ENCODE results near the gene BRINP2. TPM values are rescaled to one million over a fixed set of nuclear protein-coding genes. Genes with fewer than 3 reads are reported as not detected.
"Not testable (repeated sequence)": the region's sequence is repeated elsewhere in the genome, so short reads cannot be mapped to it uniquely, and the experiment has no call there.

BRINP2 gene
- total RNA-seq, 2 experiments from 2014 or later: not detected

GRCh38 chr1:177301425-177302124 lies 130.8 kb downstream of the BRINP2 start:
- Mint-ChIP-seq H3K27ac (no peak overlapping the region), H3K9me3 (peaks cover 3% of the 10 kb centered on the region), H3K36me3 (no peaks in the 10 kb centered on the region), H3K4me3 (no peak overlapping the region), H3K4me1 (no peaks in the 10 kb centered on the region), H3K27me3 (peaks cover 9% of the 10 kb centered on the region)
- no peak for DNase-seq

GRCh38 chr1:177302357-177303044 lies 131.7 kb downstream of the BRINP2 start:
- H3K4me3 Mint-ChIP-seq: no peak overlapping the region
- H3K36me3 Mint-ChIP-seq: no peaks in the 10 kb centered on the region
- no peaks in the 10 kb centered on the region for H3K4me1 Mint-ChIP-seq
- peaks cover 3% of the 10 kb centered on the region for H3K9me3 Mint-ChIP-seq
- H3K27me3 Mint-ChIP-seq: peaks cover 17% of the 10 kb centered on the region
- no peak overlapping the region for H3K27ac Mint-ChIP-seq
- DNase-seq: no peak

DNA sequence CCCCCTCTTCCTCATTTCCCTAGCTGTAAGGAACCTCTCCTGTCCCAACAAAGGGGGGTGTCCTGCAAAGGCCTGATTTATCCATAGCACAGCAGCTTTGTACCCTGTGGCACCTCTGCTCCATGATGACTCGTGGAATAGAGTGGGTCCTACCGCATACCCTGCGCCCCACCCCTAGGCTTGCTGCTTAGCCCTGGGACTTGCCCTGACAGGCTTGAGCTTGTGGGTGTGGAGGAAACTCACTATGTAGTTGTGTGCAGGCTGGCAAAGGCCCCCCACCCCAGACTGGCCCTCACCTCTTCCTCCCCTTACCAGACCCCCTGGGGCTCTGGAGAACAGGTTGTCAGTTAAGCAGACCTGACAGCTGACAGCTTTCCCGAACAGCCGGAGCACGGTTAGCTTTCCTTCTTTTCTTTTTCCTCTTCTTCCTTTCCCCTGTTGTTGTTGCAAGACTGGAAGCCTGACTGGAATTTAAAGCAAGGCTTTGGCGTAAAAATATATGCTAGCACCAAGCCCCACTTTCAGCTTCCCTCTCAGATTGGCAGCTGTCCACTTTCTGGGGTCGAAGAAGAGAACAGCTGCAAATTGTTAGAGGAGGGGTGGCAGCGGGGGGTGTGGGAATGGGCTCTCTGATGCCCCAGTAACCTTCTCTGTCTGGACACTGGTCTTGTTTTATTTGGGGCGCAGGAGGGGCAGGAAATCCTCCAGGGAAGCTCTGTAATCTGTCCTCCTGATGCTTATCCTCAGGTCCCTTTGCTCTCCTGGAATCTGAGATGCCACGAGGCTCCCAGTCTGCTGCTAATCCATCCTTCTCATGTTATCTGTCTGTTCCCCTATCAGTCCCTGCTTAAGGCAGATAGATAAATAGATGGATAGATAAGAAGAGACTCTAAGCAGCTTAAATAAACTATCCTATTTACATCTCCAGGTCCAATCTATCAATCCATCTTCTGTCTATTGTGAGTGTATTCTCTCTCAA lies 134.6 kb downstream of the BRINP2 start:
- Mint-ChIP-seq H3K4me1 (no peaks in the 10 kb centered on the region), H3K9me3 (no peaks in the 10 kb centered on the region), H3K27me3 (peaks cover 17% of the 10 kb centered on the region), H3K4me3 (no peak overlapping the region), H3K27ac (no peak overlapping the region), H3K36me3 (no peaks in the 10 kb centered on the region)
- DNase-seq: no peak

DNA sequence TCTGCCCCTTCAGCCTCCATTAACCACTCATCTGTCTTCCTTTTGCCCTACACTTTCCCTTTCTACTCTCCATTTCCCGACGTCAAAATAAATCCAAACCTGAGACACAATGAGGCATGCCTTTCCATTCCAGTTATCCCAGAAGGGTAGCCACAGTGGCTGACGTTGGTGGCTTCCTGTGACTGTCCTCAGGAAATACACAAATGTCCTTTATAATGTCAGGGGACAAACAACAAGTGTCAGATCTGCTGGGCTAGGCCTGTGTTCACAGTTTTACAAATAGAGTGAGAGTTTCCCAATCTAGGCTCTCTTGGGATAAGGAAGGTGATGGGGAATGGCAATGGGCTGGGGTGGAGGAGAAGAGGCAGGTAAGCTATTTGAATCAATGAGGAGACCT lies 135.3 kb downstream of the BRINP2 start:
- no peak overlapping the region for H3K27ac Mint-ChIP-seq
- no peak overlapping the region for H3K4me3 Mint-ChIP-seq
- peaks cover 20% of the 10 kb centered on the region for H3K27me3 Mint-ChIP-seq
- no peaks in the 10 kb centered on the region for H3K9me3 Mint-ChIP-seq
- H3K4me1 Mint-ChIP-seq: no peaks in the 10 kb centered on the region
- no peak for DNase-seq
- H3K36me3 Mint-ChIP-seq: no peaks in the 10 kb centered on the region

DNA sequence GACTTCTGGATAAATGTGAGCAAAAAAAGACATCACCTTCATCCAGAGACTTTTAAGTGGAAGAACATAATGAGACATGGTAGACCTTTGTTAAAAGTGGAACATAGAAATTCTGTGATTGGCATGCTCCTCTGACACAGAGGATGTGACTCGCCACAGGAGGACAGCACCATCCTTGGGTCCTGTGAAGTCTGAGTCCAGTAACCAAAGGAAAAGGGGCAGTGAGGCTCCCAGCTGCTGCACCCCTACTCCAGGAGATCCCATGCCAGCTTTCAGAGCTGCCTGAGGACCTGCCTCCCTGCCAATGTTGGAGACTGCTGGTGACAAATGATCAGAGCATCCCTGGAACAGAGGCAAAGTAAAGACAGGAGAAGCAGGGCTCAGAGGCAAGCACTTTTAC lies 136.2 kb downstream of the BRINP2 start:
- H3K27me3 Mint-ChIP-seq: peaks cover 21% of the 10 kb centered on the region
- H3K9me3 Mint-ChIP-seq: no peaks in the 10 kb centered on the region
- no peak overlapping the region for H3K27ac Mint-ChIP-seq
- no peaks in the 10 kb centered on the region for H3K36me3 Mint-ChIP-seq
- no peak overlapping the region for H3K4me3 Mint-ChIP-seq
- H3K4me1 Mint-ChIP-seq: no peaks in the 10 kb centered on the region
- DNase-seq: no peak

DNA sequence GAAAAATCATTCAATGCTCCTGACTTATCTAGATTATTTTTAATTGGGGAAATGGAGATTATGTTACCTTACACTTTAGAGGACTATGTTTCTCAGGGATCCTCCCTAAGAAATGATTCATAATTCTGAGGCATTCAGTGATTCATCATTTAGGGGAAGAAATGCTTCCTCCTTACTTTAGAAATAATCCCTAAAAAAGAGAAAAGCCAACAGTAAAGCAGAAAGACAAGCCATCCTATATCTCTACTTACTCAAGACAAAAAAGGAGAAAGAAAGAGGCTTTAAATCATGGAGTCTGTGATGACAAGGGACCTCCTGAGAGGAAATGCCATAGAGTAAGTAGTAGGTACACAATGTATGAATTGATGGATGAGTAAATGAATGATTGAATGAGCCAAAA lies 137.0 kb downstream of the BRINP2 start:
- no peak overlapping the region for H3K4me3 Mint-ChIP-seq
- no peaks in the 10 kb centered on the region for H3K36me3 Mint-ChIP-seq
- no peak for DNase-seq
- H3K4me1 Mint-ChIP-seq: no peaks in the 10 kb centered on the region
- peaks cover 21% of the 10 kb centered on the region for H3K27me3 Mint-ChIP-seq
- H3K27ac Mint-ChIP-seq: no peak overlapping the region
- no peaks in the 10 kb centered on the region for H3K9me3 Mint-ChIP-seq

DNA sequence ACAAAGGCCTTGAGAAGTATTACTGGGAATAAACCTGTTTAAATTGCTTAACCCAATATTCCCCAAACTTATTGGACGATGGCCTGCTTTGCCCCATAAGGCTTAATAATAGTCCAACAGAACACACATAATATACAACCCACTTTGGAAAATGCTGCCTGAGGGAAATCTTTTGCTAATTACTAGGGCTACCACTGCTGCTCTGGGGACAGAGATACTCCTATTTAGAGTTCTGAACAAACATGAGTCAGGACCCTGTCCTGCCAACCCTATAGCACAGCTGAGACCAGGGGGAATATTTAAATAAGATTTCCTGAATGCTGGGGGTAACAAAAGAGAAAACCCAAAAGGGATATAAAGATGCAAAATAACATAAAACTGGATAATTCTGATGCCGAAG lies 139.1 kb downstream of the BRINP2 start:
- Mint-ChIP-seq H3K4me1 (no peaks in the 10 kb centered on the region), H3K4me3 (no peak overlapping the region), H3K36me3 (no peaks in the 10 kb centered on the region), H3K9me3 (peaks cover 1% of the 10 kb centered on the region), H3K27me3 (peaks cover 21% of the 10 kb centered on the region), H3K27ac (no peak overlapping the region)
- no peak for DNase-seq

DNA sequence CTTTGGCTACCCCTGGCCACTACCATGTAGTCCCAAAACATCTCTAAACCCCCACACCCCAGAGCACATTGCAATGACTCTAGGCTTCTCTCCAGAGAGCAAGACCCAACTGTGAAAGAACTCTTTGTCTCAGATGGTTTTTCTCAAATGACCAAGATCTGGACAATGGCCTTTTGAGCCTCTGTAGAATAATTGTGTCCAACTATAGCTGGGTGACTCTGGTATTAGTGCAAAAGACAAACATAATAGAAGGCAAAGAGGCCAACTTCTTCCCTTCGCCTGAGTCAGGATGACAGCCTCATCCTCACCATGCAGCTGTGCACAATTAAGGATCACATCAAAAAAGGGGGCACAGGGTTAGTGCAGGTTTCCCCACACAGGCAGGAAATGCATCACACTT lies 139.6 kb downstream of the BRINP2 start:
- H3K4me3 Mint-ChIP-seq: no peak overlapping the region
- peaks cover 1% of the 10 kb centered on the region for H3K9me3 Mint-ChIP-seq
- no peak overlapping the region for H3K27ac Mint-ChIP-seq
- peaks cover 17% of the 10 kb centered on the region for H3K27me3 Mint-ChIP-seq
- H3K4me1 Mint-ChIP-seq: no peaks in the 10 kb centered on the region
- DNase-seq: no peak
- no peaks in the 10 kb centered on the region for H3K36me3 Mint-ChIP-seq

DNA sequence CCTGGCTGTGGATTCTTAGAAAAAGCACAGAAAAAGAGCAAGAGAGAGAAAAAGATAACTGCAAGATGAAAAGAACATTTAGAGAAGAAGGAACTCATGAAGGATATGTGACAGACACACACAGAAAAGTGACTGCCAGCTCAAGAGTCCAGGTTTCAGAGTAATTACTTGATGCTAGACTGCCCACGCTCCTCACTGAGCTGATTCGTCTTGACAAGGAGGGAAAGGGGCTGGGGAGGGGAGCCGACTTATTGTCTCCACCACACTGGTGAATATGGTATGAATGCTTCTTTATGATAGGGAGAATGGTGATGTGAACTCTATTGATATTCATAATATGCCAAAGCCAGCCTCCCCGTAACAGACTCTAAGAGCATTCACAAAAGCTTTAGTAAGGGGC lies 140.4 kb downstream of the BRINP2 start:
- Mint-ChIP-seq H3K36me3 (no peaks in the 10 kb centered on the region), H3K4me1 (no peaks in the 10 kb centered on the region)

DNA sequence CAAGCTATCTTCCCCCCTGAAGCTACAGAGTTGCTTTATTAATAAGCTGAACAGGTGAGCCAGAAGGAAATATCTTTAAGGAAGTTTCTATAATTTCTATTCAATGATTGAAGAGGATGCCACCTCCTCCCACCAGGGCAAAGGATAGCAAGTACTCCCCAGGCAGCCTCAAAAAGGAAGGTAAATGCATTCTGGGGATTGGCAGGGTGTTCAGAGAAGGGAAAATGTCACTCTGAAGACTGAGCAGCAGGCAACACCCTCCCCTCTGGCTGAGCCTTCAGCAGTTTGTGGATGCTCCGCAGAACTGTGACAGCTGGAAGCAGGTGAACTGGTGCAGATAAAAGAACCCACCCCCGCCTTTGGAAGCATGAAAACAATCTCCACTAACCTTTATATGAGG lies 140.8 kb downstream of the BRINP2 start:
- H3K4me1 Mint-ChIP-seq: no peaks in the 10 kb centered on the region
- H3K27me3 Mint-ChIP-seq: peaks cover 12% of the 10 kb centered on the region
- DNase-seq: no peak
- H3K27ac Mint-ChIP-seq: no peak overlapping the region
- H3K9me3 Mint-ChIP-seq: peaks cover 4% of the 10 kb centered on the region
- no peaks in the 10 kb centered on the region for H3K36me3 Mint-ChIP-seq
- H3K4me3 Mint-ChIP-seq: no peak overlapping the region

More for the DNA sequence above, 140.4 kb downstream of the BRINP2 start:
- H3K27me3 Mint-ChIP-seq: peaks cover 17% of the 10 kb centered on the region
- peaks cover 4% of the 10 kb centered on the region for H3K9me3 Mint-ChIP-seq
- DNase-seq: no peak
- no peak overlapping the region for H3K27ac Mint-ChIP-seq
- H3K4me3 Mint-ChIP-seq: no peak overlapping the region

DNA sequence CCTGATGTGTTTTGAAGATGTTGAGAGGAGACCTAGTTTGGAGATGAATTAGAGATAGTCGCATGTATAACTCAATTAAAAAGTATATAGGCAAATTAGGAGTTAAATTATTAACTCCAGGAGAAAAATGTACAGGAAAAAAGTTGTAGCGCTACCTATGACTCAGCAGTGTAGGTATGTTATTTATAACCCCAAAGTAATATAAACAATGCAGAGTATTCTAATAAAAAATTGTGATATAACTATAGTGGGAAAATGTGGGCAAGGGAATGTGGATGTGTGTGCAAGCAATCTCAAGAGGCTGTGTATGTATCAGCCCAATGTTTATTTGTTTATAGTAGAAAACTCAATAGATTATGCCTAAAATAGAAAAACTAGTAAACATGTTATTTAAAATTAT lies 144.5 kb downstream of the BRINP2 start:
- Mint-ChIP-seq H3K36me3 (no peaks in the 10 kb centered on the region), H3K4me1 (no peaks in the 10 kb centered on the region), H3K27me3 (peaks cover 4% of the 10 kb centered on the region), H3K9me3 (peaks cover 7% of the 10 kb centered on the region), H3K27ac (no peak overlapping the region), H3K4me3 (no peak overlapping the region)
- DNase-seq: no peak

DNA sequence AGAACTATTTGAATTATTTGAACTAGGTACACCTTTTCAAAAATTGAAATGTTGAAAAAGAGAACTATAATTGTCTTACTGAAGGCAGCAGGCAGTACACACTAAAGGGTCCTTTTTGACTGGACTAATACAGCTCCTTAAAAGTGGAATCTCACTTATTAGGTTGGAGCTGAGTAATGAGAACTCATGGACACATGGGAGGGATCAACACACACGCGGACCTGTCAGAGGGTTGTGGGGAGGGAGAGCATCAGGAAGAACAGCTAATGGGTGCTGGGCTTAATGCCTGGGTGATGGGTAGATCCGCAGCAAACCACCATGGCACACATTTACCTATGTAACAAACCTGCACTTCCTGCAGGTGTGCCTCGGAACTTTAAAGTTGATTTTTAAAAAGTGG lies 145.0 kb downstream of the BRINP2 start:
- peaks cover 4% of the 10 kb centered on the region for H3K27me3 Mint-ChIP-seq
- no peak overlapping the region for H3K4me3 Mint-ChIP-seq
- no peaks in the 10 kb centered on the region for H3K36me3 Mint-ChIP-seq
- no peak overlapping the region for H3K27ac Mint-ChIP-seq
- peaks cover 7% of the 10 kb centered on the region for H3K9me3 Mint-ChIP-seq
- H3K4me1 Mint-ChIP-seq: no peaks in the 10 kb centered on the region
- no peak for DNase-seq

- H3K27me3 Mint-ChIP-seq, H3K4me1 Mint-ChIP-seq, H3K27ac Mint-ChIP-seq, DNase-seq, H3K4me3 Mint-ChIP-seq, H3K9me3 Mint-ChIP-seq, H3K36me3 Mint-ChIP-seq: not testable (repeated sequence)
These were observed 150.7 kb downstream of the BRINP2 start for GRCh38 chr1:177321434-177321833.

- Mint-ChIP-seq H3K27ac (no peak overlapping the region), H3K36me3 (no peaks in the 10 kb centered on the region), H3K4me3 (no peak overlapping the region), H3K4me1 (no peaks in the 10 kb centered on the region), H3K9me3 (peaks cover 8% of the 10 kb centered on the region), H3K27me3 (no peaks in the 10 kb centered on the region)
- no peak for DNase-seq
These were observed 157.5 kb downstream of the BRINP2 start for GRCh38 chr1:177328251-177328650.

- DNase-seq: no peak
- no peaks in the 10 kb centered on the region for H3K4me1 Mint-ChIP-seq
- H3K36me3 Mint-ChIP-seq: no peaks in the 10 kb centered on the region
- H3K27ac Mint-ChIP-seq: no peak overlapping the region
- H3K4me3 Mint-ChIP-seq: no peak overlapping the region
- H3K9me3 Mint-ChIP-seq: peaks cover 8% of the 10 kb centered on the region
- H3K27me3 Mint-ChIP-seq: no peaks in the 10 kb centered on the region
These were observed 159.1 kb downstream of the BRINP2 start for GRCh38 chr1:177329871-177330270.
